Mesodermal cell (in vitro differentiated cells): ENCODE data around the gene GEMIN5.

Source experiments
- H3K27ac ChIP-seq: 2 replicates; pipeline ENCODE4 v1.7.0; 2013; ENCODE audit warnings: mild to moderate bottlenecking, low read depth, low read length, moderate library complexity; ENCODE audit not compliant: severe bottlenecking
- H3K36me3 ChIP-seq: 2 replicates; pipeline ENCODE4 v1.7.1; 2013; ENCODE audit warnings: mild to moderate bottlenecking, low read length, moderate library complexity; ENCODE audit not compliant: control insufficient read depth, insufficient read depth
- H3K4me1 ChIP-seq: one replicate; pipeline ENCODE4 v1.7.1; 2013; ENCODE audit warnings: mild to moderate bottlenecking, low read length; ENCODE audit not compliant: insufficient read depth, control insufficient read depth, poor library complexity, severe bottlenecking
- H3K4me3 ChIP-seq: 2 replicates; pipeline ENCODE4 v1.7.0; 2013; ENCODE audit warnings: low read length, control low read depth, mild to moderate bottlenecking; ENCODE audit not compliant: insufficient read depth, poor library complexity, severe bottlenecking; ENCODE audit errors: extremely low read depth
- H3K9me3 ChIP-seq: 2 replicates; pipeline ENCODE4 v1.7.1; 2013; ENCODE audit warnings: mild to moderate bottlenecking, low read length, moderate library complexity; ENCODE audit not compliant: control insufficient read depth
- WGBS, 2 experiments: methylation state at CpG; one replicate each; pipeline ENCODE4 v1.1.5; 2013; ENCODE audit warnings: missing lambda C conversion rate in 2 of 2; ENCODE audit not compliant: insufficient coverage in 2 of 2; 5-methylcytosine and 5-hydroxymethylcytosine counted together

The GEMIN5 gene

GRCh38 chr5:154862766-154863165 is 75.2 kb downstream of the GEMIN5 start:
- H3K9me3 ChIP-seq: no peaks in the 10 kb centered on the region
- H3K4me1 ChIP-seq: peaks cover 11% of the 10 kb centered on the region
- peaks cover 53% of the 10 kb centered on the region for H3K36me3 ChIP-seq
- H3K27ac ChIP-seq: no peak overlapping the region
- H3K4me3 ChIP-seq: no peak overlapping the region
- 82 to 100% methylated on average over 1 of the region's 2 CpGs for WGBS, 2 experiments

- H3K9me3 ChIP-seq: no peaks in the 10 kb centered on the region
- H3K27ac ChIP-seq: no peak overlapping the region
- 90% methylated on average over 7 of the region's 8 CpGs for WGBS, 2 experiments
- no peak overlapping the region for H3K4me3 ChIP-seq
- H3K36me3 ChIP-seq: peaks cover 53% of the 10 kb centered on the region
- H3K4me1 ChIP-seq: peaks cover 11% of the 10 kb centered on the region
These were observed 76.1 kb downstream of the GEMIN5 start for GRCh38 chr5:154861946-154862345.

DNA sequence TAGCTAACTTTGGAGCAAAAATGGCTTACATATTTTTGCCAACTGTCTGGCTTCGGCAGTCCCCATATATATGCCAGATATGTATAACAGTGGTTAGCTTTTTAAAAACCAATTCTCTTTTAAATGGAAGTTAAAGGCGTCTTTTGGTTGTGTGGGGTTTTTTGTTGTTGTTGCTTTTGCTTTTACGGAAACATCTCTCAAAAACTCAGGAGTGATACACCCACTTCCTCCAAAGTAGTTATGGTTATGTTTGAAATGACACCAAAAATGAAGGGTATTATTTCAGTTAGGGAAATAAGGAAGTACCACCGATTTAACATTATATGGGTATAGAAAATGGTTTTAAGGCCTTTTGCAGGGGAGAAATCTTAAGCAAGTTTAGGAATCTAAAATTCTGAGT is 77.2 kb downstream of the GEMIN5 start:
- WGBS, 2 experiments: 94 to 100% methylated on average over 1 of the region's 4 CpGs
- H3K4me1 ChIP-seq: peaks cover 15% of the 10 kb centered on the region
- H3K9me3 ChIP-seq: no peaks in the 10 kb centered on the region
- H3K4me3 ChIP-seq: no peak overlapping the region
- peaks cover 43% of the 10 kb centered on the region for H3K36me3 ChIP-seq
- no peak overlapping the region for H3K27ac ChIP-seq

- no peaks in the 10 kb centered on the region for H3K9me3 ChIP-seq
- H3K4me1 ChIP-seq: peaks cover 19% of the 10 kb centered on the region
- H3K4me3 ChIP-seq: peak overlapping the region; percentile 63
- 52 to 65% methylated on average over 5 of the region's 5 CpGs for WGBS, 2 experiments
- H3K36me3 ChIP-seq: peaks cover 37% of the 10 kb centered on the region
- H3K27ac ChIP-seq: no peak overlapping the region
These were observed 77.9 kb downstream of the GEMIN5 start for GRCh38 chr5:154860123-154860522.

DNA sequence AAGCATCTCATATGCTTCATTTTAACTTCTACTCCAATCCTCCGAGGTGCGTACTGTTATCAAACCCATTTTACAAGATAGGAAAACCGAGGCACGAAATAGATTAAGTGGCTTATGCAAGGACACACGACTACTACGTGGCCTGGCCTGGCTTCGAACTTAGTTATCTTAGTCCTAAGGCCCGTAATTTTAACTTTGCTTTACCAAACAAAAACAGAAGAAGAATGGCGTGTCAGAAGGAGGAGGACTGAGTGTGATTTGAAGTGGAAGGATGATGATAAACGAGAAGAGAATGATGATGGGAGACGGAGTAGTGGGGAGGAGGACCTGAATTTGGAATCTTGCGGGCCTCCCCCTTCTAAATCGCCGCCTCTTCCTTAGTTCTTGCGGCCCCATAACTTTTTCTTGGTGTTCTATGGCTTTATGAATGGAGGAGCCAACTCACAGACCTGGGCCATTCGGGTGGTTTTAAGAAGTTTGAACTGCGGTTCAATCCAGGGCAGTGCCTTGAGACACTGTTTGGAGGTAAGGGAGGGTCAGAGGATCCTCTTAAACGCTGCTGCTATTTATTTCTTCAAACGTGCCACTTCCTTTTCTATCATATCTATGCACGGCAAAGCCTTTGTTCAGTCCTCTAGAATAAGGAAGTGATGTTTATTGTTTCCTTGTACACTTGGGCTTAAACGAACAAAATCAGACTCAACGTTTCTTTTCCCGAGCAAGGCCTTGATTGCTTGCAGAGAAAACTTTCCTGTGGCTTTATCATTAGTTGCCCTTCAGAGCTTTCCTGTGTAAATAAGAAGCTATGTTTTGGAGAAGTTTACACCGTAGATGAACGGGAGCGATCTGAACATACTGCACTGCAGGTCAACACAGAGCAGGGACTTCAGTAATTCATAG is 78.8 kb downstream of the GEMIN5 start:
- peaks cover 19% of the 10 kb centered on the region for H3K4me1 ChIP-seq
- H3K4me3 ChIP-seq: peak overlapping the region; percentile 63
- 7 to 15% methylated on average over 12 to 17 of the region's 26 CpGs for WGBS, 2 experiments
- H3K36me3 ChIP-seq: peaks cover 28% of the 10 kb centered on the region
- peak overlapping the region; percentile 99 for H3K27ac ChIP-seq
- H3K9me3 ChIP-seq: no peaks in the 10 kb centered on the region

DNA sequence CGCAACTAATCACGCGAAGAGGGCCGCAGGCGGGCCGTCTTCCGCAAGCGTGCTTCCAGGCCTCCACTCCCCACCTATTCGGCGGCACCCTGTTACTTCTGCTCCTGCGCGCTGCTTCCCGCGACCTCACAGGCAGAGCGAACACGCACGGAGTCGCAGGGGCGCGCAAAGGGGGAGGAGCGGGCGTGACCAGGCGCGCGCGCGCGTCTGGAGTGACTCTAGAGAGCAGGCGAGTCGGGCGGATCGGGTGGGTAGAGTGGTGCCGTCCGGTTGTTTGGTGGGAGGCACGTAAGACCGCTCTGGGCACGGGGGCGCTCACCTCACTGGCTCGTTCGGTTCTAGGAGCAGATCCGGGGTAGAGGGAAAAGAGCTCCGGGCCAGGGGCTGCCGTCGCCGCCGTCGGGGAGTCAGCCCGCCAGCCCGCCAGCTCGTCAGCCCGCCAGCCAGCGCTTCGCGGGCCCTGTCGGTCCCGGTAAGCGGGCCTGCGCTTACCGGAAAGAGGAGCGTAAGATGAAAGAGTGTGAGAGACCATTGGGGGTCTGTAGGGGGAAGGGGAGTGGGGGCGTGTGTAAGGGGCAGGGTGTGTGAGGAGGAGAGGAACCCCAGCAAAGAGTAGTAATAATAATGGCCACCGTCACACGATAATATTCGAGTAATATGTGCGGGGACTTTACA is 79.6 kb downstream of the GEMIN5 start, which contains the start of gene CNOT8:
Gene CNOT8 (plus strand): TSS at position 331 of the 675 bp plus-strand sequence. CDS start 4,652 bp downstream, outside the sequence.
- peak within 1 kb of the TSS; percentile 63 for H3K4me3 ChIP-seq
- WGBS, 2 experiments: 0% methylated on average over 38 to 57 of the region's 65 CpGs
- peaks cover 20% of the 10 kb centered on the region for H3K36me3 ChIP-seq
- H3K27ac ChIP-seq: peak within 1 kb of the TSS; percentile 99
- H3K9me3 ChIP-seq: no peaks in the 10 kb centered on the region
- peaks cover 19% of the 10 kb centered on the region for H3K4me1 ChIP-seq

GRCh38 chr5:154857530-154858296 is 80.3 kb downstream of the GEMIN5 start:
- 0 to 1% methylated on average over 38 to 43 of the region's 59 CpGs for WGBS, 2 experiments
- peak overlapping the region; percentile 63 for H3K4me3 ChIP-seq
- peak overlapping the region; percentile 99 for H3K27ac ChIP-seq
- H3K9me3 ChIP-seq: no peaks in the 10 kb centered on the region
- H3K36me3 ChIP-seq: peaks cover 12% of the 10 kb centered on the region
- peaks cover 19% of the 10 kb centered on the region for H3K4me1 ChIP-seq

- H3K4me1 ChIP-seq: peaks cover 25% of the 10 kb centered on the region
- WGBS, 2 experiments: no CpG with 5 or more reads among the region's 3 CpGs
- no peak overlapping the region for H3K4me3 ChIP-seq
- no peak overlapping the region for H3K27ac ChIP-seq
- no peaks in the 10 kb centered on the region for H3K36me3 ChIP-seq
- no peaks in the 10 kb centered on the region for H3K9me3 ChIP-seq
These were observed 86.7 kb downstream of the GEMIN5 start for GRCh38 chr5:154851351-154851750.

DNA sequence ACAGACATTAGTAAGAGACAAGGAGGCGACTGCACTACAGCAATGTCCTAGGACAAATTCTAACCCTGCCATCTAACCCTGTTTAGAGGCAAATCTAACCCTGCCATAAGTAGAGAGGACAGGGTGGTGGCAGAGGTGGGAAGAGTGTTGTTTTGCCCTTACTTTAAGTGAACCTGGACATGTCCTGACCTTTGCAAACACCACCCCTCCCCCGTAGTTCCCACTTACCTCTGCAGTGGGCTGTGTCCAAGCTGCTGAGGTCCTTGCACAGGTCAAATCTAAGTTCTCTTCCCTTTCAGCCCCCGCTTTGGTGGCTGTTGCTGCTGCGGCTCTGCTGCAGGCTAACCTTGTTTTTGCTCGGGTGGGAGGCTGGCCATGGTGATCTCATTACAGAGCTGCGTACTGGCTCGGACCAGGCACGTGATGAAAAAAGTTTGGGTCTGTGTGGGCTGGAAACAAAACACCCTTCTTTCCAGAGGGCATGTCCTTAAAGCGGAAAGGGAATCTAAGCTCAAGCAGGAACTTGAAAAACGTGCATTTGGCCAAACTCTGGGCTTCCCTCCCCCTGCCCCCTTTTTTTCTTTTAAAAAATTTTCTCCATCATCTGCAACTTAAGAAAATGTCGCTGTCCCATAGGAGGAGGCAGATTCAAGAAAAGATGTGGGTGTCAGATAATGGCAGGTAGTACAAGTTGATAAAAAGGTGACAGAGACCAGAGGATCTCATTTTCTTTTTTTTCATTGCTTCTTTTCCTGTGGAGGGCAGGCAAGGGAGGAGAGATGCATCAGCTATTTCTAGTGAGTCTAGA is 87.6 kb downstream of the GEMIN5 start, which contains the start of gene FAXDC2:
Gene FAXDC2 (minus strand): TSS at position 349 of the 808 bp plus-strand sequence. CDS start 12,425 bp downstream, outside the sequence.
- Histone ChIP-seq H3K4me3 (peak within 1 kb of the TSS; percentile 46), H3K36me3 (no peaks in the 10 kb centered on the region), H3K27ac (peak within 1 kb of the TSS; percentile 90), H3K4me1 (peaks cover 19% of the 10 kb centered on the region), H3K9me3 (no peaks in the 10 kb centered on the region)
- 3 to 18% methylated on average over 6 to 8 of the region's 11 CpGs for whole genome bisulfite sequencing, 2 experiments
